GM13977 (cell line): ENCODE results near the gene ARID5B.

Experiments used
- DNase-seq: peaks from one replicate; pipeline ENCODE4 v3.0.0; 2012; ENCODE audit warnings: low spot score
- CTCF ChIP-seq: IDR thresholded peaks from 2 replicates; pipeline ENCODE4 v1.5.1; 2012; ENCODE audit warnings: mild to moderate bottlenecking, control low read depth; ENCODE audit not compliant: insufficient read depth; ENCODE audit errors: extremely low read depth, missing control alignments
- in situ Hi-C: fragments of 300-500 bp; cut with MboI; formaldehyde crosslinking; loops from one replicate; pipeline ENCODE4 v1.12.0; 2022; ENCODE audit warnings: low sequenced_read_pairs, low pct_unique_long_range_greater_than_20kb, mixed read lengths, inconsistent platforms; ENCODE audit not compliant: unreplicated experiment

Gene ARID5B

DNA sequence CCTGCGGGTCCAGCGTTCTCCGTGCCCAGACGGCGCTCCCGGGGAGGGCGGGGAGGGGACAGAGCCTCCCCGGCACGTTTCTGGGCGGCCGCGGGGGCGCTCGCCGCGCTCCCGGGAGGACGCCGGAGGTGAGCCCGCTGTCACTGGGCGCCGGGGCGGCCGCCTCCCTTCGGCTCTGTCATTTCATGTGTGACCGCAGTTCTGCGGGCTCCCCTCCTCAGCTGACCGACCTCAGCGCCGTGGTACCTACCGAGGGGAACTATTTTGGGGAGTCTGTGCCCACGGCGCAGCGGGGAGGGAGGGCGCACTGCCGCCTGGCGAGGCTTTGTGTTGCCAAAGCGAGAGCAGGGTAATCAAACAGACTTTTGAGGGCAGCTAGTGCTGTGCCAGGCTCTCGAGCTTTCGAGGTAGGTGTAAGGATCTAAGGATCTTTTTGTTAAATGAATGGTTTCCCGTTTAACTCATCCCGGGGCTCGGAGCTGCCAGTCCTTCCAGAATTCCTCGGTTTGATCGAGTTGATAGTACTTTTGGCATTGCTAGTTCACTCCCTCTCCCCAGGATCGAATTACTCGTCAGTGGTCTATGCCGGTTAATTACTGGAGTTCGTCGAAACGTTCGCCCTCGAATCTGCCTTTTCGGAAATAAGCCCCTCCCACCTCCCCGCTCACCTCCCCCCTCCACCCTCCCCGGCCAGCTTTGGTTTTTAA lies 1.9 kb downstream of the ARID5B start:
- in situ Hi-C loops, result loop anchor here (10.0 to 25.0 kb wide), 2 partner anchors 111 to 334 kb away; no protein-coding TSS in a partner anchor
- peak; percentile 68 for DNase-seq

DNA sequence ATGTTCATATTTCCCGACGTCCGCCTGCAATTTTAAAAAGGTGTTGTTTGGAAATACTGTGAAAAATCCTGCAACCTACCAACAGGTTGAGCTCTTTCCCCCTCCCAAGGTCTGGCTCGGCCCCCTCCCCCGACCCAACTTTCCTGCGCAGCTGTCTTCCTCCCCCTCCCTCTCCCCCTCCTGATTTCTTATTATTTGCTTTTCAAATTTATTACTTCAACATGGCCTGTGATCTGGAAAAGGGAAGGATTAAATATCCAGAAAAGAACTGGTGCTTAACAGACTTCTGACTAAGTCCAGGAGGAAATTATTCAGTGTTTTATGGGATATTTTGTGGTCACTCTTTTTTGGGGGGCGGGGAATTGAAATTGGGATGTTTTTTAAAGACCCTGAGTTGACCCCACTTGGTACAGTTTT lies 2.4 kb downstream of the ARID5B start:
- TF ChIP-seq CTCF, result no peak
- in situ Hi-C loops, result loop anchor here (10.0 to 25.0 kb wide), 2 partner anchors 111 to 333 kb away; no protein-coding TSS in a partner anchor
- no peak for DNase-seq

More for the DNA sequence above, 1.9 kb downstream of the ARID5B start:
- TF ChIP-seq CTCF, result peak; percentile 27

GRCh38 chr10:61904733-61905725 lies 3.5 kb downstream of the ARID5B start:
- TF ChIP-seq CTCF, result no peak
- in situ Hi-C loops, result loop anchor here (10.0 to 25.0 kb wide), 2 partner anchors 110 to 332 kb away; no protein-coding TSS in a partner anchor
- peak; percentile 59 for DNase-seq

DNA sequence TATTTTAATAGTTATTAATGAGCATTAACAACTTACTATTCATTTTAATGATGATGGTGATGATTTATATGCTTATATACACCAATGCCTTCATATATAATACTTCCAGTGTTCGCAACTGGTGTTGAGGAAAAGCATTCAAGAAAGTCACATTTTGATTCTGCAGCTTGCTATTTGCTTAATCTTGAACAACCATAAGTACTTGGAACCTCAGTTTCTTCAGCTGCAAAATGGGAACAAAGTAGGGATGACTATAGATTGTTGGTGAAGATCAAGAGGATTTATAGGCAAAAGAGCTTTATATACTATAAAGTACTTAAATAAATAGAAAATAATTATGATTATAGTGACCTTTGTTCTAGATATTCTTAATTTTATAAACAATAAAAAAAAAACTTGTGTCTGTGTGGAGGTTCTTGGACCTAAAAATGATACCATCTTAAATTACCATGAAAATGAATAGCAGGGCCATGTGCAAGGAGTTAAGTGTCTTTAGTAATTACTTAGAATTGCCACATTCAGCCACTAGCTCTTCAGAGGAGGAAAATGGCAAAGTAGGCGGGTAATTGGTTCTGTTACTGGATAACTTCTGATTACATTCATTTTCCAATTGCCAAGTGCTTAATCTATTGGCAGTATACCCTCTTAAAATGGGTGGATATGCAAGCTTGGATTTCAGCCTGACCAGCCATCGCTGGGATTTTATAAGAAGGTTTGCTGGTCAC lies 4.5 kb downstream of the ARID5B start:
- no peak for TF ChIP-seq CTCF
- in situ Hi-C loops, result loop anchor here (10.0 to 25.0 kb wide), 2 partner anchors 109 to 331 kb away; no protein-coding TSS in a partner anchor
- no peak for DNase-seq

DNA sequence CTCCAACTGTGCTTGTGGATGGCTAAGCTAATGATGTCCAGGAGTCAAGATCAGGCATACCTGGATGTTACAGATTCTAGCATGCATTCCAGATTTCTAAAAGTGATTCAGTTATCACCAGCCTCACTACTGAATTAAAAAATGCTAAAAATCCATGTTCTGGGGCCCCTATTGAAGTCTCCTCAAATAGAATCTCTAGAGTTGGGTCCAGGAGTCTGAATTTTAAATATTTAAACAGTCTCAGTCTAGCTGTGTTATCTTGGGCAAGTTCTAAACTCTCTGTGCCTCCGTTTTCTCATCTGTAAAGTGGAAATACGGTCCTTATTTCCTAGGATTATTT lies 5.0 kb downstream of the ARID5B start:
- in situ Hi-C loops, result loop anchor here (10.0 to 25.0 kb wide), 2 partner anchors 108 to 331 kb away; no protein-coding TSS in a partner anchor
- DNase-seq, result no peak
- TF ChIP-seq CTCF, result no peak

DNA sequence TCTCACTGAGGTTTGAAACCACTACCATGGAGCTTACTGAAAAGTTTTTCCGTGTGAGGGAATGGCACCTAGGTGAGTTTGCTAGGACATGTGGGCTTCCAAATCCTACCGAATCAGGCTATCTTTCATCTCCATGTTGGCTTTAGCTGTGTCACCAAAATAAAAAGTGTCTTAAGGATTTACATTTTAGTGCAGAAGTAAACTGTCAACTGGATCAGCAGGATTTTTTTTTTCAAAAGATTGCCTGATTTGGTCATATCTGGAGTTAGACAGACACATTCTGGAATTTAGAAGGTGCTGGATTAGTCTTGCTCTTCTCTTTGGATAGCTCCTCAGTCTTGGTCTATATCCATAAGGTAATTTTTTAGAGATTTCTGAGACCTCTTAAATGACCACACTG lies 5.5 kb downstream of the ARID5B start:
- in situ Hi-C loops, result loop anchor here (10.0 to 25.0 kb wide), 2 partner anchors 108 to 330 kb away; no protein-coding TSS in a partner anchor
- TF ChIP-seq CTCF, result no peak
- DNase-seq, result no peak
